ENCODE results near the gene NID1.

DNA sequence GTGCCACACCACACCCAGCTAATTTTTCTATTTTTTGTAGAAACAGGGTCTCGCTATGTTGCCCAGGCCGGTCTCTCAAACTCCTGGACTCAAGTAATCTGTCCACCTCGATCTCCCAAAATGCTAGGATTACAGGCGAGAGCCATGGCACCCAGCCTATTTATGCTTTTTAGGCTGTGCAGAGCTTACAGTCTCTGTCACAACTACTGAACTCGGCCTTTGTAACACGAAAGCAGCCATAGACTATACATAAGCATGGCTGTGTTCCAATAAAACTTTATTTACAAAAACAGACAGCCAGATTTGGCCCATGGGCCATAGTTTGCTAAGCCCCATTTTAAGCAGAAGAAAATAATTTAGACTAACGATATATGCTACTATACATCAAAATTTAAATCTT lies 54.4 kb downstream of the NID1 start:
- TF ChIP-seq ZBTB21 (CRISPR knock-in tag; IDR thresholded peaks at IDR 0.05; ENCODE audit: borderline replicate concordance) (no peak), TEAD4 (CRISPR knock-in tag; IDR thresholded peaks at IDR 0.05) (no peak)
- TF ChIP-seq, protein P1, sequence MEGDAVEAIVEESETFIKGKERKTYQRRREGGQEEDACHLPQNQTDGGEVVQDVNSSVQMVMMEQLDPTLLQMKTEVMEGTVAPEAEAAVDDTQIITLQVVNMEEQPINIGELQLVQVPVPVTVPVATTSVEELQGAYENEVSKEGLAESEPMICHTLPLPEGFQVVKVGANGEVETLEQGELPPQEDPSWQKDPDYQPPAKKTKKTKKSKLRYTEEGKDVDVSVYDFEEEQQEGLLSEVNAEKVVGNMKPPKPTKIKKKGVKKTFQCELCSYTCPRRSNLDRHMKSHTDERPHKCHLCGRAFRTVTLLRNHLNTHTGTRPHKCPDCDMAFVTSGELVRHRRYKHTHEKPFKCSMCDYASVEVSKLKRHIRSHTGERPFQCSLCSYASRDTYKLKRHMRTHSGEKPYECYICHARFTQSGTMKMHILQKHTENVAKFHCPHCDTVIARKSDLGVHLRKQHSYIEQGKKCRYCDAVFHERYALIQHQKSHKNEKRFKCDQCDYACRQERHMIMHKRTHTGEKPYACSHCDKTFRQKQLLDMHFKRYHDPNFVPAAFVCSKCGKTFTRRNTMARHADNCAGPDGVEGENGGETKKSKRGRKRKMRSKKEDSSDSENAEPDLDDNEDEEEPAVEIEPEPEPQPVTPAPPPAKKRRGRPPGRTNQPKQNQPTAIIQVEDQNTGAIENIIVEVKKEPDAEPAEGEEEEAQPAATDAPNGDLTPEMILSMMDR (IDR thresholded peaks at IDR 0.05), result no peak
